Sigmoid colon (tissue), 4 donors: ENCODE results near the gene CUX1.

ENCODE experiments used
- CTCF ChIP-seq, 4 experiments: fragments of 450-650 bp in 3 of 4; fragments of 200-600 bp in 1 of 4; IDR thresholded peaks; one replicate each; pipeline ENCODE4 v1.5.1; 2016 to 2019; ENCODE audit warnings: antibody characterized with exemption in 4 of 4, mild to moderate bottlenecking in 3 of 4, moderate library complexity in 2 of 4
- EP300 ChIP-seq, 4 donors: sonication (generic); formaldehyde crosslinking; IDR thresholded peaks; one replicate each; pipeline ENCODE4 v1.6.1; 2017; ENCODE audit warnings: antibody characterized with exemption in 4 of 4

GRCh38 chr7:101961811-101962210 lies 144.4 kb downstream of the CUX1 start:
- TF ChIP-seq EP300 (IDR thresholded peaks at IDR 0.05) (no peak), CTCF (IDR thresholded peaks at IDR 0.05) (no peak)
